MM.1S (cell line): ENCODE data around the gene GDF2.

Experiments used
- DNase-seq: peaks from one replicate; pipeline ENCODE4 v3.0.0-alpha.2; 2015
- H2AFZ ChIP-seq: fragments of 300-600 bp; sonication (generic); 2 replicates; pipeline ENCODE4 v1.6.0; 2016; ENCODE audit warnings: antibody characterized with exemption, low read length
- H3F3A ChIP-seq: fragments of 300-600 bp; sonication (generic); 2 replicates; pipeline ENCODE4 v1.6.1; 2016; ENCODE audit warnings: mild to moderate bottlenecking, antibody characterized with exemption, low read length, moderate library complexity, mixed read lengths; ENCODE audit not compliant: insufficient read depth
- H3K27ac ChIP-seq: fragments of 300-600 bp; sonication (generic); 2 replicates; pipeline ENCODE4 v1.5.1; 2016; ENCODE audit warnings: mild to moderate bottlenecking, low read length
- H3K27me3 ChIP-seq: fragments of 300-600 bp; sonication (generic); replicated peaks from 2 replicates; pipeline ENCODE4 v1.6.0; 2016; ENCODE audit warnings: low read length; ENCODE audit not compliant: insufficient read depth
- H3K36me3 ChIP-seq: fragments of 300-600 bp; sonication (generic); replicated peaks from 2 replicates; pipeline ENCODE4 v1.6.1; 2016; ENCODE audit warnings: mild to moderate bottlenecking, low read length, mixed read lengths; ENCODE audit not compliant: insufficient read depth
- H3K4me1 ChIP-seq: fragments of 300-600 bp; sonication (generic); 2 replicates; pipeline ENCODE4 v1.6.1; 2016; ENCODE audit warnings: low read length, mixed read lengths
- H3K4me2 ChIP-seq: fragments of 300-600 bp; sonication (generic); 2 replicates; pipeline ENCODE4 v1.6.0; 2016; ENCODE audit warnings: low read depth, low read length
- H3K4me3 ChIP-seq: fragments of 300-600 bp; sonication (generic); 2 replicates; pipeline ENCODE4 v1.5.1; 2016; ENCODE audit warnings: low read length, mixed read lengths
- H3K79me2 ChIP-seq: fragments of 300-600 bp; sonication (generic); 2 replicates; pipeline ENCODE4 v1.6.1; 2016; ENCODE audit warnings: mixed run types, low read length, mixed read lengths
- H3K9ac ChIP-seq: fragments of 300-600 bp; sonication (generic); 2 replicates; pipeline ENCODE4 v1.6.1; 2016; ENCODE audit warnings: low read length, mixed read lengths
- H3K9me2 ChIP-seq: fragments of 300-600 bp; sonication (generic); replicated peaks from 2 replicates; pipeline ENCODE4 v1.6.1; 2016; ENCODE audit warnings: mild to moderate bottlenecking, low read length, mixed read lengths; ENCODE audit not compliant: insufficient read depth
- H3K9me3 ChIP-seq: fragments of 300-600 bp; sonication (generic); replicated peaks from 2 replicates; pipeline ENCODE4 v1.6.1; 2016; ENCODE audit warnings: mild to moderate bottlenecking, low read length, mixed read lengths; ENCODE audit not compliant: insufficient read depth
- H4K20me1 ChIP-seq: fragments of 300-600 bp; sonication (generic); 2 replicates; pipeline ENCODE4 v1.6.1; 2016; ENCODE audit warnings: mild to moderate bottlenecking, low read length, moderate library complexity, mixed read lengths; ENCODE audit not compliant: insufficient read depth
- EZH2 ChIP-seq: fragments of 300-600 bp; sonication (generic); optimal IDR thresholded peaks from 2 replicates; pipeline ENCODE3; 2017; ENCODE audit warnings: low read depth, mild to moderate bottlenecking, antibody characterized with exemption, low read length, mixed read lengths
- EZH2phosphoT487 ChIP-seq: fragments of 300-600 bp; sonication (generic); IDR thresholded peaks from 2 replicates; pipeline ENCODE4 v1.6.1; 2018; ENCODE audit warnings: antibody characterized with exemption, low read length
- TF ChIP-seq, protein P1 (sequence below): fragments of 300-600 bp; sonication (generic); IDR thresholded peaks from 2 replicates; pipeline ENCODE4 v1.5.1; 2016; ENCODE audit warnings: antibody characterized with exemption, low read length, mixed read lengths

The GDF2 gene

DNA sequence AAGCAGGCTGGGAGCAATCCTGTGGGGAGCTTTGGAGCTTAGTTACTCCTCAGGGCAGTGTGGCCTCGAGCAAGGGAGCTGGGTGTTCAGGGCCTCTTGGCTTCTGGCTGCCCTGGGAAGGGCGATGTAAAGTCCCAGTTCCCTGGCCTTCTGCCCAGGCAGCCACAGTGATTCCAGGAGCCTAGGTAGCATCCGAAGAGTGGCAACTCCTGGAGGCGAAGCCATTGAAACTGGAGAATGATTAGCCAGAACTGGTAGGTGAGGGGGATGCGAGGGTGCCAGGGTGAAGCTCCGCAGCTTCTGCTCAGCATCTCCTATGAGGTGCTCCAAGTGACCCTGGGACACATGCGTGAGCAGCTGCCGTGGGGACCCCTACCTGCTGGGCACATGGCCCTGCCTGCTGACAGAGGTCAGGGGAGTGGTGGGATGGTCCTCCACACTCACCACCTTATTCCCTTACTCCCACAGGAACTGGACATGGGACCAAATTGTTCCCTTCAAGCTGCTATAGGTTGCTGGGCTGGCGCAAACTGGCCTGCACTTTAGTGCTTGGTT is 7.8 kb upstream of the GDF2 start:
- H2AFZ ChIP-seq: no peak overlapping the region

DNA sequence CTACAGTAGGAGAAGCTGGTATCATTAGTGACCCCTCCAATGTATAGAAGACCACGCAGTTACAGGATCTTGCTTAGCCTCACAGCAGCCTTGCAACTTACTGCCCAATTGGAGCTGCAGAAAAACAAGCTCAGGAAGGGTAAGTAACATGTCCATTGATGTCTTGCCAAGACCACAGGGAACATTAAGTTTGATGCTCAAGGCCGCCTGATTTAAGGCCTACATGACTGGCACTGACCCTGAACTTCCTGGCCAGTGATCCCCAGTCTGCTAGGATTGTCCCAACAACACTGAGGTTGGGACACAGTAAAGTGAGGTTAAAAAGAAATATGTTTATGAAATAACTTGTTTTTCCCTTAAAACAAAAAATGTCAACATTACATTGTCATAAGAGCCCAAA is 6.8 kb upstream of the GDF2 start:
- Histone ChIP-seq H3K36me3 (no peaks in the 10 kb centered on the region), H3K79me2 (no peaks in the 10 kb centered on the region), H4K20me1 (no peaks in the 10 kb centered on the region), H3K4me3 (no peak overlapping the region), H3K4me1 (no peaks in the 10 kb centered on the region), H3K27ac (no peak overlapping the region), H3K9me3 (no peaks in the 10 kb centered on the region), H2AFZ (no peak overlapping the region), H3K27me3 (peaks cover 15% of the 10 kb centered on the region), H3K9ac (no peak overlapping the region), H3K4me2 (no peak overlapping the region), H3K9me2 (no peaks in the 10 kb centered on the region), H3F3A (no peaks in the 10 kb centered on the region)
- DNase-seq: no peak
- TF ChIP-seq, protein P1, sequence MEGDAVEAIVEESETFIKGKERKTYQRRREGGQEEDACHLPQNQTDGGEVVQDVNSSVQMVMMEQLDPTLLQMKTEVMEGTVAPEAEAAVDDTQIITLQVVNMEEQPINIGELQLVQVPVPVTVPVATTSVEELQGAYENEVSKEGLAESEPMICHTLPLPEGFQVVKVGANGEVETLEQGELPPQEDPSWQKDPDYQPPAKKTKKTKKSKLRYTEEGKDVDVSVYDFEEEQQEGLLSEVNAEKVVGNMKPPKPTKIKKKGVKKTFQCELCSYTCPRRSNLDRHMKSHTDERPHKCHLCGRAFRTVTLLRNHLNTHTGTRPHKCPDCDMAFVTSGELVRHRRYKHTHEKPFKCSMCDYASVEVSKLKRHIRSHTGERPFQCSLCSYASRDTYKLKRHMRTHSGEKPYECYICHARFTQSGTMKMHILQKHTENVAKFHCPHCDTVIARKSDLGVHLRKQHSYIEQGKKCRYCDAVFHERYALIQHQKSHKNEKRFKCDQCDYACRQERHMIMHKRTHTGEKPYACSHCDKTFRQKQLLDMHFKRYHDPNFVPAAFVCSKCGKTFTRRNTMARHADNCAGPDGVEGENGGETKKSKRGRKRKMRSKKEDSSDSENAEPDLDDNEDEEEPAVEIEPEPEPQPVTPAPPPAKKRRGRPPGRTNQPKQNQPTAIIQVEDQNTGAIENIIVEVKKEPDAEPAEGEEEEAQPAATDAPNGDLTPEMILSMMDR: no peak

More for the DNA sequence above, 7.8 kb upstream of the GDF2 start:
- H3K9ac ChIP-seq: no peak overlapping the region
- H3K36me3 ChIP-seq: no peaks in the 10 kb centered on the region
- no peak overlapping the region for H3K4me3 ChIP-seq
- peaks cover 19% of the 10 kb centered on the region for H3K27me3 ChIP-seq
- no peak overlapping the region for H3K4me2 ChIP-seq
- no peaks in the 10 kb centered on the region for H3K9me3 ChIP-seq
- H3K9me2 ChIP-seq: no peaks in the 10 kb centered on the region
- no peaks in the 10 kb centered on the region for H3K4me1 ChIP-seq
- DNase-seq: no peak
- no peaks in the 10 kb centered on the region for H3K79me2 ChIP-seq
- H3F3A ChIP-seq: no peaks in the 10 kb centered on the region
- TF ChIP-seq, protein P1: no peak
- TF ChIP-seq EZH2: no peak
- TF ChIP-seq EZH2phosphoT487: no peak
- no peaks in the 10 kb centered on the region for H4K20me1 ChIP-seq
- H3K27ac ChIP-seq: no peak overlapping the region

DNA sequence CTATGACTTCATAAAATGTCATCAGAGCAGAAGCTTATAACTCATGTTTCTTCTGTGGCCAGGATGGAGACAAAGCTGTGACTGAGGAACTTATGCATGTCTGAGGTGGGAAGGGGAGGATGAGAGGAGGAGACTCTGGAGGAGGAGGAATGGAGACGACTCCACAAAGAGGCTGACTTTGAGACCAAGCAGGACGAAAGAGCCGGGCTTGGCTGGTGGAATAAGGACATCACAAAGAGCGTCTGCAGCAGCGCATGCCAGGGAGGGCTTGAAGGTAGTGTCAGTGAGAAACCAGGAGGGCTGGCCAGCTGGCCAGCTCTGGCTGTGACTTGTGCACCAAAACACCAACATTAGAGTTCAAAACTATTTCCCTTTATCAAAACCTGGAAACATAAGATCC is 6.1 kb upstream of the GDF2 start:
- no peak overlapping the region for H2AFZ ChIP-seq
- H3K9ac ChIP-seq: no peak overlapping the region
- TF ChIP-seq EZH2phosphoT487: no peak
- TF ChIP-seq, protein P1: no peak
- TF ChIP-seq EZH2: no peak
- H3K27ac ChIP-seq: no peak overlapping the region
- peaks cover 8% of the 10 kb centered on the region; the same call in 1 of the 2 replicates for H3K27me3 ChIP-seq
- no peak overlapping the region for H3K4me3 ChIP-seq
- no peaks in the 10 kb centered on the region for H3K9me3 ChIP-seq
- no peaks in the 10 kb centered on the region for H4K20me1 ChIP-seq
- DNase-seq: no peak
- no peaks in the 10 kb centered on the region for H3K9me2 ChIP-seq
- no peaks in the 10 kb centered on the region for H3K79me2 ChIP-seq
- H3K36me3 ChIP-seq: no peaks in the 10 kb centered on the region
- no peaks in the 10 kb centered on the region for H3K4me1 ChIP-seq
- H3K4me2 ChIP-seq: no peak overlapping the region
- H3F3A ChIP-seq: no peaks in the 10 kb centered on the region
